Measurements from ENCODE around the gene CPN1. TPM values are rescaled to one million over a fixed set of nuclear protein-coding genes. Genes with fewer than 3 reads are reported as not detected.

CPN1 gene
- total and polyA plus RNA-seq, 2 donors (not counting 3 experiments of a cell fraction or from before 2014, with no cell fraction given): not detected

- Histone ChIP-seq H3K9me1 (replicated peaks; ENCODE audit: control insufficient read depth, extremely low read depth, insufficient read depth, low read length) (no peaks in the 10 kb centered on the region), H3K4me3 (replicated peaks in 1 of 3; ENCODE audit: insufficient read depth in 1 of 3, low read depth in 1 of 3, low read length in 3 of 3) (no peak overlapping the region), H3K36me3 (ENCODE audit: control insufficient read depth in 2 of 2, extremely low read depth in 1 of 2, insufficient read depth in 2 of 2, low read length in 2 of 2) (no peaks in the 10 kb centered on the region), H3K4me2 (ENCODE audit: insufficient read depth, low read length) (no peak overlapping the region), H4K20me1 (replicated peaks; ENCODE audit: control insufficient read depth, extremely low read depth, insufficient read depth, low read length) (no peaks in the 10 kb centered on the region), H3K4me1 (ENCODE audit: control insufficient read depth, extremely low read depth, insufficient read depth, low read length) (no peaks in the 10 kb centered on the region), H3K79me2 (ENCODE audit: control insufficient read depth, insufficient read depth, low read length) (no peaks in the 10 kb centered on the region), H3K27me3 (ENCODE audit: control insufficient read depth in 2 of 2, insufficient read depth in 2 of 2, low read length in 2 of 2) (peaks cover 0 to 8% of the 10 kb centered on the region in 2 experiments), H3K9ac (replicated peaks; ENCODE audit: extremely low read depth, insufficient read depth, low read length) (no peak overlapping the region), H3K9me3 (replicated peaks; ENCODE audit: control insufficient read depth, insufficient read depth, low read length) (no peaks in the 10 kb centered on the region), H3K27ac (ENCODE audit: insufficient read depth, low read depth, low read length) (no peak overlapping the region), H2AFZ (ENCODE audit: low read depth, low read length) (no peak overlapping the region)
- dilution Hi-C loops (cut with MboI; ENCODE audit: extremely low pct_ligation_motif_present, low sequenced_read_pairs) (no loop called here), intact Hi-C loops (cut with micrococcal nuclease) (no loop called here)
- ChIA-PET CTCF (no interaction called here), POLR2A (no interaction called here)
- TF ChIP-seq EZH2 (IDR thresholded peaks at IDR 0.05; ENCODE audit: borderline replicate concordance, low read depth, low read length, severe bottlenecking): no peak
- TF ChIP-seq JUN (IDR thresholded peaks at IDR 0.05; ENCODE audit: borderline replicate concordance, insufficient read depth, insufficient read length, low read depth): no peak
- TF ChIP-seq POLR2AphosphoS5 (IDR thresholded peaks at IDR 0.05; ENCODE audit: insufficient read depth, low read depth, low read length): no peak
- no peak for TF ChIP-seq MAX (IDR thresholded peaks at IDR 0.05; ENCODE audit: insufficient read depth, insufficient read length)
- TF ChIP-seq MYC (IDR thresholded peaks at IDR 0.05; ENCODE audit: low read depth, low read length): no peak
- BruUV-seq (replicated peaks): no TSS peak
- DNase-seq (ENCODE audit: low read depth, low spot score) (no peak), FAIRE-seq (no peak)
Observed at GRCh38 chr10:100124097-100124496, 42.4 kb upstream of the CPN1 start.

- no TSS peak for BruUV-seq (replicated peaks)
- no peaks in the 10 kb centered on the region for H4K20me1 ChIP-seq (replicated peaks; ENCODE audit: control insufficient read depth, extremely low read depth, insufficient read depth, low read length)
- no peaks in the 10 kb centered on the region for H3K79me2 ChIP-seq (ENCODE audit: control insufficient read depth, insufficient read depth, low read length)
- H3K4me2 ChIP-seq (ENCODE audit: insufficient read depth, low read length): no peak overlapping the region
- TF ChIP-seq MYC (IDR thresholded peaks at IDR 0.05; ENCODE audit: low read depth, low read length): no peak
- TF ChIP-seq POLR2AphosphoS5 (IDR thresholded peaks at IDR 0.05; ENCODE audit: insufficient read depth, low read depth, low read length): no peak
- TF ChIP-seq POLR2A (IDR thresholded peaks at IDR 0.05; ENCODE audit: low read depth, low read length): no peak
- TF ChIP-seq, protein P1, sequence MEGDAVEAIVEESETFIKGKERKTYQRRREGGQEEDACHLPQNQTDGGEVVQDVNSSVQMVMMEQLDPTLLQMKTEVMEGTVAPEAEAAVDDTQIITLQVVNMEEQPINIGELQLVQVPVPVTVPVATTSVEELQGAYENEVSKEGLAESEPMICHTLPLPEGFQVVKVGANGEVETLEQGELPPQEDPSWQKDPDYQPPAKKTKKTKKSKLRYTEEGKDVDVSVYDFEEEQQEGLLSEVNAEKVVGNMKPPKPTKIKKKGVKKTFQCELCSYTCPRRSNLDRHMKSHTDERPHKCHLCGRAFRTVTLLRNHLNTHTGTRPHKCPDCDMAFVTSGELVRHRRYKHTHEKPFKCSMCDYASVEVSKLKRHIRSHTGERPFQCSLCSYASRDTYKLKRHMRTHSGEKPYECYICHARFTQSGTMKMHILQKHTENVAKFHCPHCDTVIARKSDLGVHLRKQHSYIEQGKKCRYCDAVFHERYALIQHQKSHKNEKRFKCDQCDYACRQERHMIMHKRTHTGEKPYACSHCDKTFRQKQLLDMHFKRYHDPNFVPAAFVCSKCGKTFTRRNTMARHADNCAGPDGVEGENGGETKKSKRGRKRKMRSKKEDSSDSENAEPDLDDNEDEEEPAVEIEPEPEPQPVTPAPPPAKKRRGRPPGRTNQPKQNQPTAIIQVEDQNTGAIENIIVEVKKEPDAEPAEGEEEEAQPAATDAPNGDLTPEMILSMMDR (IDR thresholded peaks at IDR 0.05; ENCODE audit: extremely low read depth in 1 of 2, insufficient read depth in 1 of 2, low read depth in 1 of 2, low read length in 2 of 2): no peak
- no peak for TF ChIP-seq MAX (IDR thresholded peaks at IDR 0.05; ENCODE audit: insufficient read depth, insufficient read length)
- TF ChIP-seq GATA2 (IDR thresholded peaks at IDR 0.05; ENCODE audit: insufficient read depth, insufficient read length, low read depth, low read length): no peak
- TF ChIP-seq FOS (IDR thresholded peaks at IDR 0.05; ENCODE audit: borderline replicate concordance, insufficient read depth, low read length): no peak
- no peak for TF ChIP-seq EZH2 (IDR thresholded peaks at IDR 0.05; ENCODE audit: borderline replicate concordance, low read depth, low read length, severe bottlenecking)
- no peak for TF ChIP-seq JUN (IDR thresholded peaks at IDR 0.05; ENCODE audit: borderline replicate concordance, insufficient read depth, insufficient read length, low read depth)
- H3K27ac ChIP-seq (ENCODE audit: insufficient read depth, low read depth, low read length): no peak overlapping the region
- intact Hi-C loops (cut with micrococcal nuclease) (no loop called here), dilution Hi-C loops (cut with MboI; ENCODE audit: extremely low pct_ligation_motif_present, low sequenced_read_pairs) (no loop called here)
- H3K9me3 ChIP-seq (replicated peaks; ENCODE audit: control insufficient read depth, insufficient read depth, low read length): no peaks in the 10 kb centered on the region
- ChIA-PET CTCF (no interaction called here), POLR2A (no interaction called here)
- H3K27me3 ChIP-seq (ENCODE audit: control insufficient read depth in 2 of 2, insufficient read depth in 2 of 2, low read length in 2 of 2): peaks cover 3 to 5% of the 10 kb centered on the region in 2 experiments
- no peaks in the 10 kb centered on the region for H3K36me3 ChIP-seq (ENCODE audit: control insufficient read depth in 2 of 2, extremely low read depth in 1 of 2, insufficient read depth in 2 of 2, low read length in 2 of 2)
- peak; percentile 24 for FAIRE-seq
- H3K9ac ChIP-seq (replicated peaks; ENCODE audit: extremely low read depth, insufficient read depth, low read length): no peak overlapping the region
- H3K9me1 ChIP-seq (replicated peaks; ENCODE audit: control insufficient read depth, extremely low read depth, insufficient read depth, low read length): peaks cover 2% of the 10 kb centered on the region
- DNase-seq (ENCODE audit: low read depth, low spot score): no peak
- no peak overlapping the region for H3K4me3 ChIP-seq (replicated peaks in 1 of 3; ENCODE audit: insufficient read depth in 1 of 3, low read depth in 1 of 3, low read length in 3 of 3)
- no peak overlapping the region for H2AFZ ChIP-seq (ENCODE audit: low read depth, low read length)
- H3K4me1 ChIP-seq (ENCODE audit: control insufficient read depth, extremely low read depth, insufficient read depth, low read length): no peaks in the 10 kb centered on the region
Observed at GRCh38 chr10:100122780-100123179, 41.1 kb upstream of the CPN1 start.
